Sigmoid colon (tissue), 4 donors: ENCODE measurements around the gene SLC6A12.

Source experiments
- EP300 ChIP-seq, 4 donors: sonication (generic); formaldehyde crosslinking; IDR thresholded peaks; one replicate each; pipeline ENCODE4 v1.6.1; 2017; ENCODE audit warnings: antibody characterized with exemption in 4 of 4
- POLR2A ChIP-seq, 2 donors: fragments of 450-650 bp; IDR thresholded peaks; one replicate each; pipeline ENCODE4 v1.6.1; 2016; ENCODE audit warnings: antibody characterized with exemption in 2 of 2, mild to moderate bottlenecking in 2 of 2, moderate library complexity in 2 of 2
- POLR2AphosphoS5 ChIP-seq, 4 donors: sonication (generic); formaldehyde crosslinking; IDR thresholded peaks; one replicate each; pipeline ENCODE4 v1.6.1; 2017; ENCODE audit warnings: antibody characterized with exemption in 4 of 4
- TF ChIP-seq, protein P1 (sequence below), 4 experiments: fragments of 450-650 bp in 3 of 4; fragments of 200-600 bp in 1 of 4; IDR thresholded peaks; one replicate each; pipeline ENCODE4 v1.5.1; 2016 to 2019; ENCODE audit warnings: antibody characterized with exemption in 4 of 4, mild to moderate bottlenecking in 3 of 4, moderate library complexity in 2 of 4

GRCh38 chr12:195156-195555 is 18.8 kb downstream of the SLC6A12 start:
- TF ChIP-seq, protein P1, sequence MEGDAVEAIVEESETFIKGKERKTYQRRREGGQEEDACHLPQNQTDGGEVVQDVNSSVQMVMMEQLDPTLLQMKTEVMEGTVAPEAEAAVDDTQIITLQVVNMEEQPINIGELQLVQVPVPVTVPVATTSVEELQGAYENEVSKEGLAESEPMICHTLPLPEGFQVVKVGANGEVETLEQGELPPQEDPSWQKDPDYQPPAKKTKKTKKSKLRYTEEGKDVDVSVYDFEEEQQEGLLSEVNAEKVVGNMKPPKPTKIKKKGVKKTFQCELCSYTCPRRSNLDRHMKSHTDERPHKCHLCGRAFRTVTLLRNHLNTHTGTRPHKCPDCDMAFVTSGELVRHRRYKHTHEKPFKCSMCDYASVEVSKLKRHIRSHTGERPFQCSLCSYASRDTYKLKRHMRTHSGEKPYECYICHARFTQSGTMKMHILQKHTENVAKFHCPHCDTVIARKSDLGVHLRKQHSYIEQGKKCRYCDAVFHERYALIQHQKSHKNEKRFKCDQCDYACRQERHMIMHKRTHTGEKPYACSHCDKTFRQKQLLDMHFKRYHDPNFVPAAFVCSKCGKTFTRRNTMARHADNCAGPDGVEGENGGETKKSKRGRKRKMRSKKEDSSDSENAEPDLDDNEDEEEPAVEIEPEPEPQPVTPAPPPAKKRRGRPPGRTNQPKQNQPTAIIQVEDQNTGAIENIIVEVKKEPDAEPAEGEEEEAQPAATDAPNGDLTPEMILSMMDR (IDR thresholded peaks at IDR 0.05): no peak
- TF ChIP-seq POLR2AphosphoS5 (IDR thresholded peaks at IDR 0.05): no peak
- no peak for TF ChIP-seq EP300 (IDR thresholded peaks at IDR 0.05)
- no peak for TF ChIP-seq POLR2A (IDR thresholded peaks at IDR 0.05)
